ENCODE measurements around the gene TMEM106A.

DNA sequence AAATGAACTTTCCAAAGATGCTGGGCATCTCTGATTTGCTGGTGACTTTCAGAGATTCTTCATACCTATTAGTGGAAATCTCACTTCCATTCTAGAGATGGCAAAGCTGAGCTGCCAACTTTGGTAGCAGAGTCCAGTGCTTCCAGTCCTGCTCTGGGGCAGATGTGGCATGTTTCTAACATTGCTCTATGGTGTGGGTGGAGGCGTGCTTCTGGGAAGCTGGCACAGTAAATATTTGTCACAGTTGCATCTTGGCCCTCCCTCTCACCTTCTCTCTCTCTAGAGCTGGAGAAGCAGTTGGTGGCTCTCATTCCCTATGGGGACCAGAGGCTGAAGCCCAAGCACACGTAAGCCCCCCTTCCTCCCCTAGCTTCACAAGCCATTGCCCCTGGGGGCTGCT is 1.9 kb downstream of the TMEM106A start:
- TF ChIP-seq, protein P1, sequence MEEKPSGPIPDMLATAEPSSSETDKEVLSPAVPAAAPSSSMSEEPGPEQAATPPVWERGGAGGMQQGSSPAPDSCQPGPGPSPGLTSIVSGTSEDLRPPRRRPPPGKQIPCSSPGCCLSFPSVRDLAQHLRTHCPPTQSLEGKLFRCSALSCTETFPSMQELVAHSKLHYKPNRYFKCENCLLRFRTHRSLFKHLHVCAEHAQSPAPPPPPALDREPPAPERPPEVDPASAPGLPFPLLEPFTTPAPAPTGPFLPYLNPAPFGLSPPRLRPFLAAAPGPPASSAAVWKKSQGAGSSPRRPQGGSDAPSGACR (CRISPR knock-in tag; IDR thresholded peaks at IDR 0.05): no peak
- TF ChIP-seq, protein P2, sequence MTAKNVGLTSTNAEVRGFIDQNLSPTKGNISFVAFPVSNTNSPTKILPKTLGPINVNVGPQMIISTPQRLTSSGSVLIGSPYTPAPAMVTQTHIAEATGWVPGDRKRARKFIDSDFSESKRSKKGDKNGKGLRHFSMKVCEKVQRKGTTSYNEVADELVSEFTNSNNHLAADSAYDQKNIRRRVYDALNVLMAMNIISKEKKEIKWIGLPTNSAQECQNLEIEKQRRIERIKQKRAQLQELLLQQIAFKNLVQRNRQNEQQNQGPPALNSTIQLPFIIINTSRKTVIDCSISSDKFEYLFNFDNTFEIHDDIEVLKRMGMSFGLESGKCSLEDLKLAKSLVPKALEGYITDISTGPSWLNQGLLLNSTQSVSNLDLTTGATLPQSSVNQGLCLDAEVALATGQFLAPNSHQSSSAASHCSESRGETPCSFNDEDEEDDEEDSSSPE (CRISPR knock-in tag; IDR thresholded peaks at IDR 0.05): no peak
- TF ChIP-seq, protein P3, sequence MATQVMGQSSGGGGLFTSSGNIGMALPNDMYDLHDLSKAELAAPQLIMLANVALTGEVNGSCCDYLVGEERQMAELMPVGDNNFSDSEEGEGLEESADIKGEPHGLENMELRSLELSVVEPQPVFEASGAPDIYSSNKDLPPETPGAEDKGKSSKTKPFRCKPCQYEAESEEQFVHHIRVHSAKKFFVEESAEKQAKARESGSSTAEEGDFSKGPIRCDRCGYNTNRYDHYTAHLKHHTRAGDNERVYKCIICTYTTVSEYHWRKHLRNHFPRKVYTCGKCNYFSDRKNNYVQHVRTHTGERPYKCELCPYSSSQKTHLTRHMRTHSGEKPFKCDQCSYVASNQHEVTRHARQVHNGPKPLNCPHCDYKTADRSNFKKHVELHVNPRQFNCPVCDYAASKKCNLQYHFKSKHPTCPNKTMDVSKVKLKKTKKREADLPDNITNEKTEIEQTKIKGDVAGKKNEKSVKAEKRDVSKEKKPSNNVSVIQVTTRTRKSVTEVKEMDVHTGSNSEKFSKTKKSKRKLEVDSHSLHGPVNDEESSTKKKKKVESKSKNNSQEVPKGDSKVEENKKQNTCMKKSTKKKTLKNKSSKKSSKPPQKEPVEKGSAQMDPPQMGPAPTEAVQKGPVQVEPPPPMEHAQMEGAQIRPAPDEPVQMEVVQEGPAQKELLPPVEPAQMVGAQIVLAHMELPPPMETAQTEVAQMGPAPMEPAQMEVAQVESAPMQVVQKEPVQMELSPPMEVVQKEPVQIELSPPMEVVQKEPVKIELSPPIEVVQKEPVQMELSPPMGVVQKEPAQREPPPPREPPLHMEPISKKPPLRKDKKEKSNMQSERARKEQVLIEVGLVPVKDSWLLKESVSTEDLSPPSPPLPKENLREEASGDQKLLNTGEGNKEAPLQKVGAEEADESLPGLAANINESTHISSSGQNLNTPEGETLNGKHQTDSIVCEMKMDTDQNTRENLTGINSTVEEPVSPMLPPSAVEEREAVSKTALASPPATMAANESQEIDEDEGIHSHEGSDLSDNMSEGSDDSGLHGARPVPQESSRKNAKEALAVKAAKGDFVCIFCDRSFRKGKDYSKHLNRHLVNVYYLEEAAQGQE (IDR thresholded peaks at IDR 0.05; ENCODE audit: borderline replicate concordance in 1 of 2, low read depth in 1 of 2, low read length in 2 of 2): no peak
- no peak for TF ChIP-seq ZNF432 (CRISPR knock-in tag; IDR thresholded peaks at IDR 0.05; ENCODE audit: borderline replicate concordance)
- no peak for TF ChIP-seq ZNF747 (CRISPR knock-in tag; IDR thresholded peaks at IDR 0.05; ENCODE audit: borderline replicate concordance)
- TF ChIP-seq, protein P4, sequence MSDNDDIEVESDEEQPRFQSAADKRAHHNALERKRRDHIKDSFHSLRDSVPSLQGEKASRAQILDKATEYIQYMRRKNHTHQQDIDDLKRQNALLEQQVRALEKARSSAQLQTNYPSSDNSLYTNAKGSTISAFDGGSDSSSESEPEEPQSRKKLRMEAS (IDR thresholded peaks at IDR 0.05): no peak
- no peak for TF ChIP-seq TBX3 (IDR thresholded peaks at IDR 0.05; ENCODE audit: borderline replicate concordance)
- TF ChIP-seq KDM1A (CRISPR knock-in tag; IDR thresholded peaks at IDR 0.05): no peak
- TF ChIP-seq JUND (CRISPR knock-in tag; IDR thresholded peaks at IDR 0.05): no peak

Data from HepG2 (cell line).